ENCODE data around the gene HAGH.

Gene HAGH

DNA sequence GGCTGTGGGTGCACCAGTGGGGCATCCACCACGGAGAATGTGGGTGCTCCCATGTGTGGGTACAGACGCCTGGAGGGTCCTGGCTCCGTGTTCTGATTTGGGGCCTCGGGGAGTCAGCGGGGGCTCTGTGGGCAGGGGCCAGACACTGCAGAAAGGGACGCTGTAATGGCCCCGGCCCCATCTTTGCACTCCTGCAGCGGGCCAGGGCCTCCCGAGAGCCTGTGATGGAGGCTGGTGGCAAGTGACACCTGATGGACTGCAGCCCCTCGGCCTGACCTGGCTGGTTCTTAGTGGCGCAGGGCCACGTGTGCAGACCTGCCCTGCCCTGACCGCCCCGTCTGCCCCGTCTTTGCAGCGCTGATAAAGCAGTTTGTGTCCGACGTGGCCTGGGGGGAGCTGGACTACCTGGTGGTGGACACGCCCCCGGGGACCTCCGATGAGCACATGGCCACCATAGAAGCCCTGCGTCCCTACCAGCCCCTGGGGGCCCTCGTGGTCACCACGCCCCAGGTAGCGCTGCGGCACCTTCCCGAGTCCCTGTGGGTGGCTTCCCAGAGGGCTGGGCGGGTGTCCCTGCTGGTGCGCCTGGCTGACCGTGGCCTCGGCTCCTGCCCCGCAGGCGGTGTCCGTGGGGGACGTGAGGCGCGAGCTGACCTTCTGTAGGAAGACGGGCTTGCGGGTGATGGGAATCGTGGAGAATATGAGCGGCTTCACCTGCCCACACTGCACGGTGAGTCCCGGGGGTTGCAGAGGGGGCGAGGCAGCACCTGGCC, 39.1 kb downstream of the HAGH start:
- TF ChIP-seq, protein P1, sequence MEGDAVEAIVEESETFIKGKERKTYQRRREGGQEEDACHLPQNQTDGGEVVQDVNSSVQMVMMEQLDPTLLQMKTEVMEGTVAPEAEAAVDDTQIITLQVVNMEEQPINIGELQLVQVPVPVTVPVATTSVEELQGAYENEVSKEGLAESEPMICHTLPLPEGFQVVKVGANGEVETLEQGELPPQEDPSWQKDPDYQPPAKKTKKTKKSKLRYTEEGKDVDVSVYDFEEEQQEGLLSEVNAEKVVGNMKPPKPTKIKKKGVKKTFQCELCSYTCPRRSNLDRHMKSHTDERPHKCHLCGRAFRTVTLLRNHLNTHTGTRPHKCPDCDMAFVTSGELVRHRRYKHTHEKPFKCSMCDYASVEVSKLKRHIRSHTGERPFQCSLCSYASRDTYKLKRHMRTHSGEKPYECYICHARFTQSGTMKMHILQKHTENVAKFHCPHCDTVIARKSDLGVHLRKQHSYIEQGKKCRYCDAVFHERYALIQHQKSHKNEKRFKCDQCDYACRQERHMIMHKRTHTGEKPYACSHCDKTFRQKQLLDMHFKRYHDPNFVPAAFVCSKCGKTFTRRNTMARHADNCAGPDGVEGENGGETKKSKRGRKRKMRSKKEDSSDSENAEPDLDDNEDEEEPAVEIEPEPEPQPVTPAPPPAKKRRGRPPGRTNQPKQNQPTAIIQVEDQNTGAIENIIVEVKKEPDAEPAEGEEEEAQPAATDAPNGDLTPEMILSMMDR (conservative IDR thresholded peaks at IDR 0.05; ENCODE audit: low read depth, low read length), result no peak
- no peak overlapping the region for H3K4me3 ChIP-seq (ENCODE audit: low read length)
- DNase-seq (ENCODE audit: low read depth), result no peak

DNA sequence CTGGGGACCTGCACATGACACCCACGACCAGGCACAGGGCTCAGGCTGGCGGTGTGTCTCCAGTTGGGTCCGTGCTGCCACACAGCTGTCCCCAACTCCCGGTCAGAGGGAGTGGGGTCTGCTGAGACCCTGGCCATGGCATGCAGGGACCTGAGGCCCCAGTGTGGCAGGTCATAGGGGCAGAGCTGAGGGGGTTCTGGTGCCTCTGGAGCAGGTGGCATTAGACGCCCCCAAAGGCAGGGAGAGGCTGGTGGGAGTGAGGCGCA, 39.6 kb downstream of the HAGH start:
- DNase-seq (ENCODE audit: low read depth), result no peak
- no peak overlapping the region for H3K4me3 ChIP-seq (ENCODE audit: low read length)
- TF ChIP-seq, protein P1 (conservative IDR thresholded peaks at IDR 0.05; ENCODE audit: low read depth, low read length), result no peak

DNA sequence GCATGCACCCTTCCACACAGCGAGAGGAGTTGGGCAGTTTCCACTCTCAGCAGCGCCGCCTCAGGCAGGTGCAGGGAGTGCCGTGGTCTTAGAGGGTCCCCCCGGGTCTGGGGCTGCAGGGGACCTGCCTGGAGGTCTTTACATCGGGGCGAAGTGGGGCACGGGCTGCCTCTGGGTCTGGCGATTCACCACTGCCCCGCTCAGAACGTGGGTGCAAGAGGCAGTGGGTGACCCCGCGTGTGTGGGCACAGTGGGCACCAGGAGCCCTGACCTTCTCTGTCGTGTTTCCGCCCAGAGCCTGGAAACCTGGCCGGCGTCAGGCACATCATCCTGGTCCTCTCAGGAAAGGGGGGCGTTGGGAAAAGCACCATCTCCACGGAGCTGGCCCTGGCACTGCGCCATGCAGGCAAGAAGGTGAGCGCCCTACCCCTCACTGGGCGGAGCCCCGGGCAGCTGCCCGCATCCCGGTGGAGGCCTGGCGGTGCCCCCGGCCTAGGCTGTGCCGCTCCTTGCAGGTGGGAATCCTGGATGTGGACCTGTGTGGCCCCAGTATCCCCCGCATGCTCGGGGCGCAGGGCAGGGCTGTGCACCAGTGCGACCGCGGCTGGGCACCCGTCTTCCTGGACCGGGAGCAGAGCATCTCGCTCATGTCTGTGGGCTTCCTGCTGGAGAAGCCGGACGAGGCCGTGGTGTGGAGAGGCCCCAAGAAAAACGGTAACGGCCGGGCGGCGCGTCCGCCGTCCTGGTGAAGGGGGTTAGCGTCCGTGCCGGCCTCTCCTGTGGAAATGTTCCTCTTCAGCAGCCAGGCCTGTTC, 40.2 kb downstream of the HAGH start:
- no peak overlapping the region for H3K4me3 ChIP-seq (ENCODE audit: low read length)
- TF ChIP-seq, protein P1 (conservative IDR thresholded peaks at IDR 0.05; ENCODE audit: low read depth, low read length), result no peak
- DNase-seq (ENCODE audit: low read depth), result no peak

DNA sequence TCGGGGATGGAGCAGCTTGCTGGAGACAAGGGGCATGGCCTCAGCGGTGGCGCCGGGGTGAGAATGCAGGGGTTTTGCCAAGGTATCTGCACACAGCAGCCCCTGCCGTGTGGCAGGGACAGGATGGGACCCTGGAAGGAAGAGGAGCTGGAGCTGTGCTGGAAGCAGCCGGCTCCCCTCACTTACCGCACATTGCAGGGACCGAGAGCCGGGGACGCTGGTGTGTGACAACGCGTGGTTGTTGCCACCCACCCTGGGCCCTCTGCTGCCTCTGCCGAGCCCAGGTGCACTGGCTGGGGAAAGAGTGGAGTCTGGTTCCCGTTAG, 40.8 kb downstream of the HAGH start:
- no peak for DNase-seq (ENCODE audit: low read depth)
- H3K4me3 ChIP-seq (ENCODE audit: low read length), result no peak overlapping the region
- TF ChIP-seq, protein P1 (conservative IDR thresholded peaks at IDR 0.05; ENCODE audit: low read depth, low read length), result no peak

DNA sequence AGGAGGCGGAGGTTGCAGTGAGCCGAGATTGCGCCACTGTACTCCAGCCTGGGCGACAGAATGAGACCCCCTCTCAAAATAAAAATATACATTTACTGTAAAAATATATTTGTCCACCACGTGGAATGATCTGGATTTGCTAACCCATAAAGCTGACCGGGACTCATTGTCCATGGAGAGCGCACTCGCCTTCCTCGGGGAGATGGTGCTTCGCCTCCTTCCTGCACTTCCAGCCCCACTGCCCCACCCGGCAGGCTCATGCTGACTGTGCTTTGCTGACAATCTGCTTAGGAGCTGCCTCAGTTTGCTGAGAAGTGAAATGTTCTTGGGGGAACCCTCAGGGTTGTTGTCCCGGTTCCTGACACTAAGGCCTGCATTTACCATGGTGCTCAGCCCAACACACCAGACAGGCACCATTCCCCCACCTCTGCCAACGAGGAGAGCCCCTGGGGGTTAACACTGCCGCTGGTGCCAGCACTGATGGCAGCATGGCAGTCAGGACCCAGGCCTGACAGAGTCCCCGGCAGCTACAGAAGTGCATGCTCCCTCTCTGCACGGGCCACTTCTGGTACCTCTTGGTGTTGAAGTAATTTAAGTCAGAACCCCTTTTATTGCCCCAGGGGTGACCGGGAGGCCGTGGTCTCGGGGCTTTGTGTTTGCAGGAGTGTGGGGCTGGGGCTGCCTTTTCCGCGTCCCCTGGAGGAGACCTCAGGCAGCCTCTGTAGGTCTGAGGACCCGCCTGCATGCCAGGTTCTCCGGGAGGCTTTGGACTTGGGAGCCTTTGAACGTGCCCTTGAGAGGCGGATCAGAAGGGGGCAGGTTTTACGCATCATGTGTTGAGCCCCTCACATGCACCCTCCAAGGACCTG, 41.4 kb downstream of the HAGH start:
- no peak for DNase-seq (ENCODE audit: low read depth)
- no peak overlapping the region for H3K4me3 ChIP-seq (ENCODE audit: low read length)
- TF ChIP-seq, protein P1 (conservative IDR thresholded peaks at IDR 0.05; ENCODE audit: low read depth, low read length), result no peak

DNA sequence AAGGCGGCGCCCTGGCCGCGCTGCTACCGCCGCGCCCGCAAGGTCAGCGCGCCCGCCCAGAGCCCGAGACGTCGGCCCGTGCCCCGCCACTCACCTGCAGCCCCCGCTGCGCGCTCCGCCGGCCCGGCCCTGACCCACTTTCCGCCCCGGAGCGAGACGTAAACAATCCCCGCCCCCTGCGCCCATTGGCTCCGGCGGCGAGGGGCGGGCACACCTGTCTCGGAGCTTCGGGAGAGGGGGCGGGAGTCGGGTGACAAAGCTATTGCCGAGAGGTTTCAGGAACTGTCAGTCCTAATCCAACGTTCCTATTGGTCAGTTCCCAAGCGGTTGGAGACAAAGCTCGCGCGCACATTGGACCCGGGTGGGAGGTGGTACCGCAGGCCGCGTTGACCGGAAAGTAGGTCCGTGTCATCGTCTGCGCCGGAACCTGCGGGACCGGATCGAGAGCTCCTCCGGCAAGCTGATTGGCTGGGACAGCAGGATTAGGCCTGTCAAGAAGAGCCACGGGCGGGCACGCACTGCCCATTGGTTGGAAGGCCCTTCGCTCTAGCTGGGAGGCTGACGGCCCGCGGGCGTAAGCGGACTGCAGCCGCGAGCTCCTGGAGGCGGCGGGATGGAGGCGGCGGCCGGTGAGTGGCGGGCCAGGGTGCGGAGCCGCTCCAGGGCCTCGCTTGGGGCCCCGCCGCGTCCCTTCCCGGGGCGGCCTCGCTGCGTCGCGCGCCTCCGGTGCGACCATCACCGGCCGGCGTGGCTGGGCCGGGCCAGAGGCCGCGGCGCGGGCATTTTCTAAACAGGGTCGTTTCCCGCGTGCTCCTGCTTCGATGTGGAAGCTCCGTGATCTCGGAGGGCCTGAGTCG, 44.0 kb downstream of the HAGH start, which contains the start of the genes NUBP2 and SPSB3:
Gene NUBP2, plus strand, starts transcription at position 553 of the 857 bp plus-strand sequence. Its CDS starts 61 bp downstream, at position 614.
Gene SPSB3, minus strand, starts transcription at position 164 of the 857 bp plus-strand sequence. CDS start 1,088 bp downstream, outside the sequence.
- peak within 1 kb of the TSS; percentile 89 for H3K4me3 ChIP-seq (ENCODE audit: low read length)
- TF ChIP-seq, protein P1 (conservative IDR thresholded peaks at IDR 0.05; ENCODE audit: low read depth, low read length), result no peak
- peak; percentile 100 for DNase-seq (ENCODE audit: low read depth)

All from retinal pigment epithelial cell (primary cell).